Amniotic epithelial cell (primary cell): Measurements from ENCODE around the gene GZF1.

Source experiments
- DNase-seq: peaks from one replicate; pipeline ENCODE4 v3.0.0-alpha.2; 2010; ENCODE audit warnings: low read depth

Gene GZF1

GRCh38 chr20:23407781-23408464 lies 45.9 kb downstream of the GZF1 start:
- DNase-seq, result no peak

GRCh38 chr20:23408957-23409356 lies 47.0 kb downstream of the GZF1 start:
- no peak for DNase-seq

GRCh38 chr20:23409800-23410199 lies 47.8 kb downstream of the GZF1 start:
- no peak for DNase-seq

- no peak for DNase-seq
Measured at GRCh38 chr20:23410916-23411695, 49.1 kb downstream of the GZF1 start.

GRCh38 chr20:23412026-23412425 lies 50.0 kb downstream of the GZF1 start:
- no peak for DNase-seq

GRCh38 chr20:23413862-23414422 lies 52.0 kb downstream of the GZF1 start:
- no peak for DNase-seq

- no peak for DNase-seq
Measured at GRCh38 chr20:23414526-23415188, 52.7 kb downstream of the GZF1 start.

- no peak for DNase-seq
Measured at GRCh38 chr20:23415555-23415954, 53.6 kb downstream of the GZF1 start.

GRCh38 chr20:23415959-23416583 lies 54.1 kb downstream of the GZF1 start:
- peak; percentile 36 for DNase-seq

- DNase-seq, result no peak
Measured at GRCh38 chr20:23417861-23418260, 55.9 kb downstream of the GZF1 start.

- peak; percentile 48 for DNase-seq
Measured at GRCh38 chr20:23419657-23419994, 57.6 kb downstream of the GZF1 start.

- DNase-seq, result peak; percentile 68
Measured at GRCh38 chr20:23419995-23420901, 58.3 kb downstream of the GZF1 start.

- DNase-seq, result peak; percentile 84
Measured at GRCh38 chr20:23420943-23421931, 59.3 kb downstream of the GZF1 start, which contains the start of gene NAPB. NAPB (minus strand) TSS chr20:23421488; CDS start chr20:23421402, 86 bp downstream.
